H9 (cell line): ENCODE data around the gene ROR1. TPM values are rescaled to one million over a fixed set of nuclear protein-coding genes. Genes with fewer than 3 reads are reported as not detected.

Experiments
- DNase-seq: peaks from one replicate; pipeline ENCODE4 v3.0.0-alpha.2; 2017
- H2AFZ ChIP-seq: one replicate; pipeline ENCODE4 v1.6.1; 2013; ENCODE audit warnings: mild to moderate bottlenecking, low read length, control low read depth, moderate library complexity
- H2AK5ac ChIP-seq: 2 replicates; pipeline ENCODE4 v1.6.1; 2013; ENCODE audit warnings: low read length, control low read depth, mixed read lengths; ENCODE audit not compliant: insufficient read length
- H2BK120ac ChIP-seq: one replicate; pipeline ENCODE4 v1.6.1; 2013; ENCODE audit warnings: low read depth, mild to moderate bottlenecking, low read length, control low read depth, inconsistent platforms; ENCODE audit not compliant: poor library complexity, severe bottlenecking
- H2BK12ac ChIP-seq: 2 replicates; pipeline ENCODE4 v1.6.1; 2013; ENCODE audit warnings: low read length, control low read depth, mixed read lengths, low read depth; ENCODE audit not compliant: insufficient read length
- H2BK15ac ChIP-seq: 2 replicates; pipeline ENCODE4 v1.6.1; 2013; ENCODE audit warnings: low read depth, low read length, control low read depth
- H2BK20ac ChIP-seq: one replicate; pipeline ENCODE4 v1.6.1; 2013; ENCODE audit warnings: low read depth, mild to moderate bottlenecking, low read length, control low read depth, inconsistent platforms; ENCODE audit not compliant: poor library complexity, severe bottlenecking
- H2BK5ac ChIP-seq: 2 replicates; pipeline ENCODE4 v1.6.1; 2013; ENCODE audit warnings: low read length, control low read depth, mixed read lengths; ENCODE audit not compliant: insufficient read length
- H3K14ac ChIP-seq: 2 replicates; pipeline ENCODE4 v1.6.1; 2013; ENCODE audit warnings: low read length, control low read depth; ENCODE audit not compliant: insufficient read depth
- H3K18ac ChIP-seq: 2 replicates; pipeline ENCODE4 v1.6.1; 2013; ENCODE audit warnings: low read depth, mild to moderate bottlenecking, mixed read lengths, low read length, control low read depth; ENCODE audit not compliant: insufficient read length
- H3K23ac ChIP-seq: 2 replicates; pipeline ENCODE4 v1.6.1; 2013; ENCODE audit warnings: low read length, control low read depth, mixed read lengths, low read depth; ENCODE audit not compliant: insufficient read length
- H3K23me2 ChIP-seq: 2 replicates; pipeline ENCODE4 v1.6.1; 2013; ENCODE audit warnings: low read depth, mild to moderate bottlenecking, mixed read lengths, low read length, control low read depth; ENCODE audit not compliant: insufficient read length, poor library complexity, severe bottlenecking
- H3K27ac ChIP-seq: 2 replicates; pipeline ENCODE4 v1.5.1; 2013; ENCODE audit warnings: low read length, control low read depth, mixed read lengths, low read depth; ENCODE audit not compliant: insufficient read length
- H3K27me3 ChIP-seq: 2 replicates; pipeline ENCODE4 v1.6.1; 2013; ENCODE audit warnings: low read length, control low read depth, inconsistent platforms; ENCODE audit not compliant: insufficient read depth
- H3K4ac ChIP-seq: 2 replicates; pipeline ENCODE4 v1.6.1; 2013; ENCODE audit warnings: low read depth, mild to moderate bottlenecking, control low read depth, inconsistent platforms, low read length, moderate library complexity
- H3K4me1 ChIP-seq: 2 replicates; pipeline ENCODE4 v1.6.1; 2013; ENCODE audit warnings: low read length, control low read depth, inconsistent platforms; ENCODE audit not compliant: insufficient read depth
- H3K4me2 ChIP-seq: 2 replicates; pipeline ENCODE4 v1.6.1; 2013; ENCODE audit warnings: low read length, control low read depth, mixed read lengths; ENCODE audit not compliant: insufficient read length, insufficient read depth
- H3K56ac ChIP-seq: 2 replicates; pipeline ENCODE4 v1.6.1; 2013; ENCODE audit warnings: low read depth, mild to moderate bottlenecking, mixed read lengths, low read length, control low read depth; ENCODE audit not compliant: insufficient read length
- H3K79me1 ChIP-seq: 2 replicates; pipeline ENCODE4 v1.6.1; 2013; ENCODE audit warnings: low read depth, mild to moderate bottlenecking, moderate library complexity, low read length, control low read depth, inconsistent platforms; ENCODE audit not compliant: insufficient read depth, poor library complexity, severe bottlenecking
- H3K79me2 ChIP-seq: 2 replicates; pipeline ENCODE4 v1.6.1; 2013; ENCODE audit warnings: low read length, control low read depth, inconsistent platforms; ENCODE audit not compliant: insufficient read depth
- H3K9ac ChIP-seq: 2 replicates; pipeline ENCODE4 v1.6.1; 2013; ENCODE audit warnings: low read length, control low read depth, mixed read lengths; ENCODE audit not compliant: insufficient read length; ENCODE audit errors: extremely low read depth
- H3K9me3 ChIP-seq: one replicate; pipeline ENCODE4 v1.6.1; 2013; ENCODE audit warnings: low read depth, low read length, inconsistent platforms; ENCODE audit not compliant: control insufficient read depth
- H3T11ph ChIP-seq: one replicate; pipeline ENCODE4 v1.6.1; 2013; ENCODE audit warnings: mild to moderate bottlenecking, low read length, control low read depth, inconsistent platforms
- H4K20me1 ChIP-seq: one replicate; pipeline ENCODE4 v1.6.1; 2013; ENCODE audit not compliant: control insufficient read depth, insufficient read length, insufficient read depth
- H4K5ac ChIP-seq: 2 replicates; pipeline ENCODE4 v1.6.1; 2013; ENCODE audit warnings: low read depth, mild to moderate bottlenecking, mixed read lengths, low read length, control low read depth; ENCODE audit not compliant: insufficient read length
- H4K8ac ChIP-seq: replicated peaks from 2 replicates; pipeline ENCODE4 v1.6.1; 2013; ENCODE audit warnings: low read length, control low read depth, mixed read lengths, low read depth; ENCODE audit not compliant: insufficient read length
- H4K91ac ChIP-seq: 2 replicates; pipeline ENCODE4 v1.6.1; 2013; ENCODE audit warnings: low read depth, mild to moderate bottlenecking, moderate library complexity, mixed read lengths, low read length, control low read depth; ENCODE audit not compliant: insufficient read length
- H3K27ac Mint-ChIP-seq, 3 experiments: 2 replicates in 2 of 3; 3 replicates in 1 of 3; pipeline ENCODE4 v1.8.0; 2020 to 2021; ENCODE audit warnings: mixed read lengths in 3 of 3, mild to moderate bottlenecking in 1 of 3, moderate library complexity in 1 of 3
- H3K27me3 Mint-ChIP-seq: 2 replicates; pipeline ENCODE4 v1.8.0; 2021; ENCODE audit warnings: low read depth, mild to moderate bottlenecking, moderate library complexity, mixed read lengths
- H3K36me3 Mint-ChIP-seq, 3 experiments: 2 replicates in 2 of 3; 3 replicates in 1 of 3; pipeline ENCODE4 v1.8.0; 2020 to 2021; ENCODE audit warnings: low read depth in 3 of 3, mixed read lengths in 3 of 3; ENCODE audit not compliant: insufficient read depth in 1 of 3
- H3K4me1 Mint-ChIP-seq, 2 experiments: 2 replicates each; pipeline ENCODE4 v1.8.0; 2020; ENCODE audit warnings: mixed read lengths in 2 of 2
- H3K4me3 Mint-ChIP-seq, 2 experiments: 2 replicates in 1 of 2; 3 replicates in 1 of 2; pipeline ENCODE4 v1.8.0; 2020 to 2021; ENCODE audit warnings: mild to moderate bottlenecking in 2 of 2, mixed read lengths in 2 of 2, moderate library complexity in 1 of 2
- H3K9me3 Mint-ChIP-seq, 2 experiments: 2 replicates in 1 of 2; 3 replicates in 1 of 2; pipeline ENCODE4 v1.8.0; 2020; ENCODE audit warnings: mild to moderate bottlenecking in 2 of 2, mixed read lengths in 2 of 2, moderate library complexity in 1 of 2
- CTCF ChIP-seq: fragments of 200-600 bp; sonication (generic); conservative IDR thresholded peaks from 3 replicates; pipeline ENCODE4 v1.8.0; 2021; ENCODE audit warnings: antibody characterized with exemption, mild to moderate bottlenecking
- WGBS: extraction: QIAGEN DNeasy Blood & Tissue Kit; methylation state at CpG from one replicate; pipeline ENCODE4 v1.1.7; 2013; ENCODE audit warnings: missing lambda C conversion rate, low lambda C conversion rate, mixed read lengths; ENCODE audit not compliant: insufficient read length; ENCODE audit errors: extremely low coverage; 5-methylcytosine and 5-hydroxymethylcytosine counted together
- total RNA-seq: library from RNA; stranded (reverse); gene quantifications from 2 replicates; pipeline ENCODE4 v1.2.1, GENCODE V29; 2021

Gene ROR1
- total RNA-seq, 1 experiment from 2014 or later = 75.9 TPM

- no peak overlapping the region for H3T11ph ChIP-seq
- H2AK5ac ChIP-seq = no peak overlapping the region
- H4K20me1 ChIP-seq = no peaks in the 10 kb centered on the region
- H3K23me2 ChIP-seq = no peaks in the 10 kb centered on the region
- no peak overlapping the region for H3K4me2 ChIP-seq
- H2BK20ac ChIP-seq = no peak overlapping the region
- H2BK12ac ChIP-seq = no peak overlapping the region
- Mint-ChIP-seq H3K9me3 (peaks cover 0 to 3% of the 10 kb centered on the region in 2 experiments; a peak in 1 of 5 replicates), H3K27me3 (no peaks in the 10 kb centered on the region), H3K4me1 (no peaks in the 10 kb centered on the region), H3K27ac (no peak overlapping the region; a peak in 1 of 7 replicates), H3K4me3 (no peak overlapping the region), H3K36me3 (no peaks in the 10 kb centered on the region)
- H3K9ac ChIP-seq = no peak overlapping the region
- H3K27ac ChIP-seq = no peak overlapping the region
- H3K9me3 ChIP-seq = no peaks in the 10 kb centered on the region
- no peak overlapping the region for H2BK5ac ChIP-seq
- no CpG with 5 or more reads among the region's 5 CpGs for WGBS
- H3K4ac ChIP-seq = no peak overlapping the region
- H2AFZ ChIP-seq = no peak overlapping the region
- no peaks in the 10 kb centered on the region for H3K4me1 ChIP-seq
- H3K14ac ChIP-seq = no peak overlapping the region
- H2BK15ac ChIP-seq = no peak overlapping the region
- H3K79me1 ChIP-seq = no peaks in the 10 kb centered on the region
- H3K18ac ChIP-seq = no peak overlapping the region
- H4K5ac ChIP-seq = no peak overlapping the region
- no peaks in the 10 kb centered on the region for H3K27me3 ChIP-seq
- H3K79me2 ChIP-seq = no peaks in the 10 kb centered on the region
- H3K23ac ChIP-seq = no peak overlapping the region
- no peak for TF ChIP-seq CTCF
- H3K56ac ChIP-seq = no peak overlapping the region
- no peak overlapping the region for H4K8ac ChIP-seq
- no peak for DNase-seq
- no peak overlapping the region for H4K91ac ChIP-seq
- no peak overlapping the region for H2BK120ac ChIP-seq
Observed at GRCh38 chr1:64220241-64220640, 446.4 kb downstream of the ROR1 start.
